Measurements from ENCODE around the gene TUBB1.

TUBB1 gene

GRCh38 chr20:59044295-59044694, 25.1 kb downstream of the TUBB1 start:
- H3K4me2 ChIP-seq (ENCODE audit: insufficient read depth, low read length): no peak overlapping the region

GRCh38 chr20:59044796-59045195, 25.6 kb downstream of the TUBB1 start:
- DNase-seq (no peak), ATAC-seq (ENCODE audit: insufficient read depth, low read depth) (no peak)
- Histone ChIP-seq H3K4me1 (ENCODE audit: insufficient read depth, low read length) (peaks cover 33% of the 10 kb centered on the region), H3K36me3 (ENCODE audit: insufficient read depth, low read length) (peaks cover 22% of the 10 kb centered on the region), H3K9me3 (ENCODE audit: insufficient read depth, low read length, severe bottlenecking) (no peaks in the 10 kb centered on the region), H2AFZ (ENCODE audit: low read depth, low read length) (0 out of 2 replicates have a peak overlapping the region, but pooled peaks have one; percentile 0), H4K20me1 (ENCODE audit: insufficient read depth, low read length) (peaks cover 25% of the 10 kb centered on the region), H3K4me2 (ENCODE audit: insufficient read depth, low read length) (no peak overlapping the region), H3K27me3 (ENCODE audit: insufficient read depth, low read length, poor library complexity) (peaks cover 6% of the 10 kb centered on the region), H3K4me3 (ENCODE audit: low read depth in 1 of 2, low read length in 2 of 2) (no peak overlapping the region), H3K9ac (ENCODE audit: low read depth, low read length) (no peak overlapping the region), H3K79me2 (ENCODE audit: insufficient read depth, low read length) (peaks cover 32% of the 10 kb centered on the region), H3K27ac (ENCODE audit: low read length) (no peak overlapping the region)
- TF ChIP-seq EZH2 (IDR thresholded peaks at IDR 0.05; ENCODE audit: borderline replicate concordance, low read depth, low read length, severe bottlenecking) (no peak), CTCF (IDR thresholded peaks at IDR 0.05; ENCODE audit: borderline replicate concordance, extremely low read depth, low read length, poor library complexity, severe bottlenecking) (no peak)

More at GRCh38 chr20:59044295-59044694, 25.1 kb downstream of the TUBB1 start:
- H3K79me2 ChIP-seq (ENCODE audit: insufficient read depth, low read length): peaks cover 37% of the 10 kb centered on the region
- ATAC-seq (ENCODE audit: insufficient read depth, low read depth): no peak
- H3K4me3 ChIP-seq (ENCODE audit: low read depth in 1 of 2, low read length in 2 of 2): no peak overlapping the region
- peaks cover 38% of the 10 kb centered on the region for H3K4me1 ChIP-seq (ENCODE audit: insufficient read depth, low read length)
- no peak overlapping the region for H3K27ac ChIP-seq (ENCODE audit: low read length)
- DNase-seq: no peak
- peaks cover 22% of the 10 kb centered on the region for H3K36me3 ChIP-seq (ENCODE audit: insufficient read depth, low read length)
- no peak overlapping the region for H2AFZ ChIP-seq (ENCODE audit: low read depth, low read length)
- H3K9me3 ChIP-seq (ENCODE audit: insufficient read depth, low read length, severe bottlenecking): no peaks in the 10 kb centered on the region
- H3K9ac ChIP-seq (ENCODE audit: low read depth, low read length): no peak overlapping the region
- peaks cover 30% of the 10 kb centered on the region for H4K20me1 ChIP-seq (ENCODE audit: insufficient read depth, low read length)
- peaks cover 1% of the 10 kb centered on the region for H3K27me3 ChIP-seq (ENCODE audit: insufficient read depth, low read length, poor library complexity)
- TF ChIP-seq CTCF (IDR thresholded peaks at IDR 0.05; ENCODE audit: borderline replicate concordance, extremely low read depth, low read length, poor library complexity, severe bottlenecking): no peak
- TF ChIP-seq EZH2 (IDR thresholded peaks at IDR 0.05; ENCODE audit: borderline replicate concordance, low read depth, low read length, severe bottlenecking): no peak

GRCh38 chr20:59046862-59047261, 27.6 kb downstream of the TUBB1 start:
- H3K36me3 ChIP-seq (ENCODE audit: insufficient read depth, low read length): peaks cover 7% of the 10 kb centered on the region; the same call in 1 of the 2 replicates
- ATAC-seq (ENCODE audit: insufficient read depth, low read depth) (no peak), DNase-seq (no peak)
- H3K27me3 ChIP-seq (ENCODE audit: insufficient read depth, low read length, poor library complexity): peaks cover 15% of the 10 kb centered on the region
- TF ChIP-seq EZH2 (IDR thresholded peaks at IDR 0.05; ENCODE audit: borderline replicate concordance, low read depth, low read length, severe bottlenecking): no peak
- no peak for TF ChIP-seq CTCF (IDR thresholded peaks at IDR 0.05; ENCODE audit: borderline replicate concordance, extremely low read depth, low read length, poor library complexity, severe bottlenecking)
- H4K20me1 ChIP-seq (ENCODE audit: insufficient read depth, low read length): peaks cover 7% of the 10 kb centered on the region
- no peak overlapping the region for H3K27ac ChIP-seq (ENCODE audit: low read length)
- peaks cover 12% of the 10 kb centered on the region for H3K4me1 ChIP-seq (ENCODE audit: insufficient read depth, low read length)
- no peak overlapping the region for H3K9ac ChIP-seq (ENCODE audit: low read depth, low read length)
- H3K79me2 ChIP-seq (ENCODE audit: insufficient read depth, low read length): peaks cover 11% of the 10 kb centered on the region
- H3K4me2 ChIP-seq (ENCODE audit: insufficient read depth, low read length): no peak overlapping the region
- no peak overlapping the region for H3K4me3 ChIP-seq (ENCODE audit: low read depth in 1 of 2, low read length in 2 of 2)
- no peak overlapping the region for H2AFZ ChIP-seq (ENCODE audit: low read depth, low read length)
- H3K9me3 ChIP-seq (ENCODE audit: insufficient read depth, low read length, severe bottlenecking): no peaks in the 10 kb centered on the region

Data from DND-41 (cell line).